TTC549 (cell line): ENCODE measurements around the gene GFPT2.

Experiments used
- FAIRE-seq: peaks from 2 replicates; lab custom pipeline; 2012; peaks lifted over from hg19 to GRCh38; lab: Jason Lieb, UNC

GFPT2 gene

GRCh38 chr5:180332861-180333260 lies 20.3 kb downstream of the GFPT2 start:
- no peak for FAIRE-seq

GRCh38 chr5:180332051-180332517 lies 21.1 kb downstream of the GFPT2 start:
- FAIRE-seq, result no peak

- FAIRE-seq, result no peak
Measured at GRCh38 chr5:180331647-180331950, 21.5 kb downstream of the GFPT2 start.

- FAIRE-seq, result no peak
Measured at GRCh38 chr5:180330810-180331646, 22.1 kb downstream of the GFPT2 start.

- no peak for FAIRE-seq
Measured at GRCh38 chr5:180330270-180330648, 22.9 kb downstream of the GFPT2 start.

- no peak for FAIRE-seq
Measured at GRCh38 chr5:180329606-180330269, 23.4 kb downstream of the GFPT2 start.

- no peak for FAIRE-seq
Measured at GRCh38 chr5:180329138-180329435, 24.0 kb downstream of the GFPT2 start.

- no peak for FAIRE-seq
Measured at GRCh38 chr5:180328296-180329137, 24.6 kb downstream of the GFPT2 start.

- no peak for FAIRE-seq
Measured at GRCh38 chr5:180326989-180327565, 26.1 kb downstream of the GFPT2 start.

- no peak for FAIRE-seq
Measured at GRCh38 chr5:180324601-180324950, 28.6 kb downstream of the GFPT2 start.

- FAIRE-seq, result no peak
Measured at GRCh38 chr5:180323941-180324600, 29.1 kb downstream of the GFPT2 start.

GRCh38 chr5:180323160-180323559 lies 30.0 kb downstream of the GFPT2 start:
- FAIRE-seq, result no peak

- no peak for FAIRE-seq
Measured at GRCh38 chr5:180318456-180319089, 34.6 kb downstream of the GFPT2 start.

- FAIRE-seq, result no peak
Measured at GRCh38 chr5:180316586-180316985, 36.5 kb downstream of the GFPT2 start.

GRCh38 chr5:180315762-180316212 lies 37.3 kb downstream of the GFPT2 start:
- FAIRE-seq, result no peak

- no peak for FAIRE-seq
Measured at GRCh38 chr5:180313677-180314505, 39.2 kb downstream of the GFPT2 start.

GRCh38 chr5:180311216-180311615 lies 41.9 kb downstream of the GFPT2 start:
- no peak for FAIRE-seq

- FAIRE-seq, result no peak
Measured at GRCh38 chr5:180306796-180307195, 46.3 kb downstream of the GFPT2 start.

- FAIRE-seq, result no peak
Measured at GRCh38 chr5:180305481-180305880, 47.7 kb downstream of the GFPT2 start.

- FAIRE-seq, result no peak
Measured at GRCh38 chr5:180304431-180305375, 48.4 kb downstream of the GFPT2 start.
